MV-4-11 (cell line): Measurements from ENCODE around the gene FTH1.
"Not testable (repeated sequence)": the region's sequence is repeated elsewhere in the genome, so short reads cannot be mapped to it uniquely, and the experiment has no call there.

ENCODE experiments used
- DNase-seq: peaks from one replicate; lab custom pipeline; 2025; lab: John Stamatoyannopoulos, UW

The FTH1 gene

DNA sequence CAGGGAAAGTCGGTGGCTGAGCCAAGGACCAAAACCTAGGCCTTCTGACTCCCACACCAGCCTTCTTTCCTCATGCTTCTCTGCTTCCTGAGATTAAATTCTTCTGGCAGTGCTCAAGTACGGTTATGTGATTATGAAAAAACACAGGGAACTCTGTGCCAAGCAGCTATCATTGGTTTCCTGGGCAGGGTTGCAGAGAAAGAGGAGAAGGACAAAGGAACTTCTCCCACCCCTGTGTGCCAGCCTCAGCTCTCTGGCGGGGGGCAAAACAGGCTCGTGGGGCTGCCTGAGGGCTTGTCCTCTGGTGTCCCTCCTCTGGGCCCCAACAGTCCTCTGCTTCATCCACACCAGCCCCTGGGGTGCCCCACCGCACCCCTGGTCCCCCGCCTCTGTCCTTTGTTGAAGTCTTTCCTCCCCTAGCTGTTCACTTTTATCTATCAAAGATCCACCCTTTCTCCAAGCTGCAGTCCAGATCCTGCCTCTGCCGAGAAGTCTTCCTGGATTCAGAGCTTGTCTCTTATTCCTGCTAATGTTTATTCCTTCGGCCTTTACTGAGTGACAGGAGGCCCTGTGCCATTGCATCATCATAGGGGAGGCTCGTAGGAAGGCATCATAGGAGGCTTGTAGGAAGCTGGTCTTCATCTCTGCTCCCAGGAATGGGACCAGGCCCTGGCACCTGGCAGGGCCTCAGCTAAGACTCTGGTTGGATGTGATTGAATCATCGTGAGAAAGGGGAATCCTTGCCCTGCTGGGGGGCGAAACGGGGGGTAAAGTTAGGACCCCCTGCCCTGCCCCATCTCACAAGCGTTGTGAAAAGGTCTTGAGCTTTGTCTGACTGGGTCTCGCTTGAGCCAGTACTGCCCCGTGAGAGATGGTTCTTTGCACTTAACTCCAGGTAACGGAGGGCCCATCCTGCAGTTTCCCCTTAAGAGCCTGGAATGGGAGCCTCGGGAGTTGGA lies 11.5 kb upstream of the FTH1 start:
- DNase-seq = no peak

DNA sequence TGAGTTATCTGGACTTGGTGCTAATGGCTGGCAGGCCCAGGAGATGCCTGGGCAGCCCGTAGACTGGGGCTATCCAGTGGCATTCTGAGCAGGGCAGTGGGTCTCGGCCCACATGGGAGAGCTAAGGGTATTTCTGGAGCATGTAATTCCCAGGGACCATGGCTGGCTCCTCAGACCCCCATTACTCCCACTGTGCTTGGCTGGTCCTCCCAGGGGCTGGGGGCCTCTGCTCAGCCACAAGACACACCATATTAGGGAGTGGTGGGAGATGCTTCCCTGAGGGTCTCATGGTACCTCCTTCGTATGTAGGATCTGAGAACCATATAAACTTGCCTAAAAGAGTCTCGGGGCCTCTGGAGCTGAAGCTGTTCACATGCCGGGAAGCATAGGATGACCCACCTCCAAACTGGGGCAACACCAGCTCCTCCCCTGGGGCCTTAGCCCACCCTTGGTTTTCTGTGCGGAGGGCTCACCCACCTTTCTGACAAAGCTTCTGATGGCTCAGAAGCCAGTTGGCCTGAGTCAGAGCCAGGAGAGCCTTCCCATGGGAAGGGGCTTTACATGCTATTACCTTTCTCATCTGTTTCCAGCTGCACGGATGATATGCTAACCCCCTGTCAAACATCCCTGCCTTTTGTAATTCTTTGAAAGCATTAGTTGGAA lies 9.5 kb upstream of the FTH1 start:
- no peak for DNase-seq

DNA sequence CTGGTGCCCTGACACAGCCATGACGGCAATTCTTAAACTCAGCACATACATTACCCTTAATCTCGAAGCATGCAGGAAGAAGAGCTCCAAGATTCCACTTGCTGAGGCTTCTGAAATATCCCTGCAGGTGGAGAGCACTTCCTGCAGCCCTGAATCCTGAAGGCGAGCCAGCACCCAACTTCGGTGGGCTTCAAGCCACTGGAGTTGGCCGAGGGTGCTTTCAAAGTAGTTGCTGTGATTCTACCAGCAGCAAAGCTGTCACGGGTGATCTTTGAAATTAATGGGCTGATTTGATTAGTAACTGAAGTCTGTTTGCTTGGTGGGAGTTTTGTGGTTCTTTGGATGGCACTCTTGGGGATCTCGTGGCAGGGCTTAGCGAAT lies 9.0 kb upstream of the FTH1 start:
- no peak for DNase-seq

DNA sequence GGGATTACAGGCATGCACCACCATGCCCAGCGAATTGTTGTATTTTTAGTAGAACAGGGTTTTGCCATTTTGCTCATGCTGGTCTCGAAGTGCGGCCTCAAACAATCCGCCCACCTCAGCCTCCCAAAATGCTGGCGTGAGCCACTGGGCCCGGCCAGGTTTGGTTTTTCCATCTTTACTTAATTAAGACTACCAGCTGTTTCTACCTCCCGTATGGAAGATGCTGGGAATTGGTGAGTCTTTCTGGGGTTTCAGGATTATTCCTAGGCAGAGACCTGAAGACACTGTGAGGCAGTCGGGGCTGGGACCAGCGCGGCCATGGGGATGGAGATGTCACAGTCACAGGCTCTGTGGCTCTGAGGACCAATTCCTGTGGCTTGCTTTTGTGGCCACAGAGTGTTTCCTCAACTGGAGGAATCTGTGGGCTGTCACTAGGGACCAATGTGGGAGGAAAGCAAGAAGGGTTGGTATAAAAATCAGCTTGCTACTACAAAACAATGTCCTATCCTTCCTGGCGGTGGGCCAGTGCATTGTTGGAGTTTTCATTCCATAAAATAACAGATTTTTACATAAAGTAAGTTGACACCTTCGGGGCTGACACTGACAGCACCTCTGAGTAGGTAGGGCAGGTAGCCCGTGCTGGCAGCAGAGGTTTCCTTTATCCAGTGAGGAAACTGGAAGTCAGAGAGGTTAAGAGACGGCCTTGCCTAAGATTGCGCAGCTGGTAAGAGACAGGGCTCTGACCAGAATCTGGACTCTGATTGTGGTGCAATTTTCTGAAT lies 8.4 kb upstream of the FTH1 start:
- peak; percentile 55 for DNase-seq

DNA sequence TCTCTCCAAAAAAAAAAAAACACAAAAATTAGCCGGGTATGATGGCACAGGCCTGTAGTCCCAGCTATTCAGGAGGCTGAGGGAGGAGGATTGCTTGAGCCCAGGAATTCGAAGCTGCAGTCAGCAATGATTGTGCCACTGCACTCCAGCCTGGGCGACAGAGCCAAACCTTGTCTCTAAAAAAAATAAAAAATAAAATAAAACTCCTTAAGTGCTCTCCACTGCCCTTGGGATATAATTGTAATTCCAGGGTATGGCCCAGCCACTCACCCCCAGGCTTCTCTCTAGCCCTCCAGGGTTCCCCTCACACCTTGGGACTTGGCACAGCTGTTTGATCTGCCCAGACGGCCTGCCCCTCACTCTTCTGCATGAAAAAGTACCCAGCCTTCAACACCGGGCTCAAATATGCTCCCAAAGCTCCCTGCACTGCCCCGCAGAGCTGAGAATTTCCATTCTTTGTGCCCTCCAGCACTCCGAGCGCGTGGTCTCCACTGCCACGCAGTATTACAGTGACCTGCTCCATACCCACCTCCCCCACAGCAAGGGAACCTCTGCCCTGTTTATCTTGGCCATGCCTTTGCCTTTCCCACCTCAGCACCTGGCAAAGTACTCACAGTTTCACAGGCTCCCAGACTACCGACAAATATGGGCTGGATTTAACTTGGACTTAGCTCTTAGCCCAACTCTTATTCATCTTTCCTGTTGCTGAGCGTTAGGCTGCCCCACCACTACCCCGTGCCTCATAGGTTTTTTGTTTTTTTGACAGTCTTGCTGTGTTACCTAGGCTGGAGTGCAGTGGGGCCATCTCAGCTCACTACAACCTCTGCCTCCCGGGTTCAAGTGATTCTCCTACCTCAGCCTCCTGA lies 7.6 kb upstream of the FTH1 start:
- no peak for DNase-seq

DNA sequence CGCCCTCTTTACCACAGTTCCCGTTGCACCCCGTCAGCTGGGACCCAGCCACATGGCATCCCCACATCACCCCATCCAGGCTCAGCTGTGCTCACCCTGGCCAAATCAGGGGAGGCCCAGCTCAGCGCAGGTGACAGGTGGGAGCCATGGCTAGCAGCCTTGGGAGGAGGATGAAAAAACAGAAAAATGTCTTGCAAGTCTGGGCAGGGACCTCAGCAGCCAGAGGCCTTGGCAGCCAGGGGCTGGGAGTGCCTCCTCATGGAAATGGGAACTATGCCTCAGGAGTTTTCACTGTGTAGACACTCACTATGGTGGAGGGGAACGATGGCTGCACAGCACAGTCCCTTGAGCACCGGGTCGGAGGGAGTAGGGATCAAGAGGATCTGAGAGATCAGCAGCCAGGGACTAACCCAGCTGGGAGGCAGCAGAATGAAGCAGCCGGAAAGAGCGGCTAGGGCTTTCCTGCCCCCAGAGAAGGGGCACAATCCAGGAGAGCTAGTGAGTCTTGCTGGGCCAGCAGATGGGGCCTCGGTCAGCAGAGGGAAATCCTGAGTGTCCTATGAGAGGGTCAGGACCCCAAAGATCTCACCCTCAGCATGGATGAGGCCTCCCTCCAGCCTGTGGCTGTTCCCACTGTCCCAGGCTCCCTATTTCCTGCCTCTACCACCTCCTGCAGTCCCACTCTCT lies 6.2 kb upstream of the FTH1 start:
- no peak for DNase-seq

DNA sequence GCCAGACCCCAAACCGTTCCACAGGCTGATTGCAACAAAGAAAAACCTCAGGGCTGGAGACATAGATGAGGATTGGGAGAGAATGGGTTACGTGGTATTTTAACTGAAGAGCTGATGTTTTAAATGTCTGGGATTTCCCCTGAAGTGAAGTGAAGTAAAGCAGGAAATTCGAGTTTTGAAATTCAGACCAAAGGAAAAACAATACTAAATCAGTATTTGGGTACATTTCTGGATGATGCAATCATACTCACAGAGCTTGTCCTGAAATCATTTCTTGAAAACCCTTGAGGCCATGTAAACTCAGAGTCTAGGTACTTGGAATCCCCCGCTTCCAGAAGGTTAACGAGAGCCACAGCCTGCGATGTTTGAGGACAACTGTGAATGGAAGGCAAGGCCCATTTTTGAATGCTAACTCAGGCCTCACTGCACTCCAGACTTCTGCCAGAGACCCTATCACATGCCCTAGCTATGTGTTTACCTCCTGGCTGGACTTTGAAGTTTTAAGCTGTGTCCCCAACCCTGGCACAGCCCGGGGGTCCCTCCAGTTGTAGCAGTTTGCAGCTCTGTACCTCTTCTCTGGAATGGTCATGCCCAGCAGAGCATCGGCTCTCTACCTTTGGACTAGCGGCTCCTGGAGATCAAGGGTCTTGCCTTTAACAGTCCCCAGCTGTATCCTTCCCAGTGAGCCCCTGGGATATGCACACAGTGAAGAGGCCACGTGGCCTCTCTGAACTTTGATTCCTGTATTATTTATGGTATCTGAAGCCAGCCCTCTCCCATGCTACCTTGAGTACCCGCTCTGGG lies 5.4 kb upstream of the FTH1 start:
- DNase-seq = peak; percentile 66

DNA sequence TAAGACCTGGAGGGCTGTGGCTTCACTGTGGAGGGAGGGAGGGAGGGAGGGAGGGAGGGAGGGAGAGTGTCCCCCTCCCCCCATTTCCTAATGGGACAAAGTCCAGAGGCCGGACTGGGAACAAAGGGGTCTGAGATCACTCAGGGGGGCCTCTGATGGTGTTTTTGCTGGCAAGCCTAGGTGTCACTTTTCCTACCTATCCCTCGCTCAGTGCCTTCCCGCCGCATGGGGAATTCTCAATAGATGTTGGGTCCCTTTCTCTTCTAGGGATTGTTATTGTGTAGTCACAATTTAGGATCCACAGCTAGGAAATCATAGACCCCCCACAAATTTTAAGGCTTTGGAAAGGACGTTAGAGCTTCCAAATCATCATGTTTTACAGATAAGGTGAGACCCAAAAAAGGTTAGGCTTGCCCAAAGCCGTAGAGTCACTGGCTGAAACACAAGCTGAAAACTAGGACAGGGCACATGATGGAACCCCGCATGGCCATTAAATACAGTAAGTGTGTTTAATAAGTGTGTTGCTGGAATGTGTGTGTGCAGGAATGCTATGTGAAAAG lies 4.8 kb upstream of the FTH1 start:
- DNase-seq = no peak

DNA sequence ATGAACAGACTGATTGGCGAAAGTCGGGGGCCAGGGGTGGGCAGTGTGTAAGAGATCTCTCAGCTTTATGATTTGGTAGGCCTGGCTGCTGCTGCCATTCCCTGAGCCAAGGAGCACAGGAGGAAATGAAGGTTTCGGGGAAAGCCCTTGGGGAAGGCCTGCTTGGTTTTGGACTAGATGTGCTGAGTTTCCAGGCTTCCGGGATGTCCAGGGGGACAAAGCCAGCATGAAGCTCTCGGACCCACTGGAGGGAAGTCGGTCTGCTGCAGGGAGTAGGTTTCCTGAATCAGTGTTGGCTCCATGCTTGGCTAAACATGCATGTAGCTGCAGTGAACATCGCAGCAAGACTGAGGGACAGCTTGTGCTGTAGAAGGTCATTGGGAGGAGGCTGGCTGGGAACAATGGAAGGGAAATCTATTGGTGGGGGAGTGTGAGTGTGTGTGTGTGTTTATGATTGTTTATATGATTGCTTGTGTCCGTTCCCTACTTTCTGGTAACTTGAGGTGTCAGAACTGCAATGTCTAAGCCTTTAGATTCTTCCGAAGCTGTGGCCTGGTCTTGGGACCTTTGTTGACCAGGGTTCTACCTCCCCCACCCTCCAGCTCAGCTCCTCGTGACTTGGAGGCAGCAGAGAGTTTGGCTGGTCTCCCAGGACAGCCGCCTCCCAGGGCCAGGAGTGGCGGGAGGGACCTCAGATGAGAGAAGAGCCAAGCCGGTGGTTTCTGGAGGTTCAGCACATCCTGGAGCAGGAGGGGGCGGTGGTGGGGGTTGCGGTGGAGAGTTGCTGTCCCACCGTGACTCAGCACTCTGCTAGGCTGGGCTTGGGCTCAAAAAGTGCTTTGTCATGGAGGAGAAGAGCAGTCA lies 4.0 kb upstream of the FTH1 start:
- peak; percentile 97 for DNase-seq

DNA sequence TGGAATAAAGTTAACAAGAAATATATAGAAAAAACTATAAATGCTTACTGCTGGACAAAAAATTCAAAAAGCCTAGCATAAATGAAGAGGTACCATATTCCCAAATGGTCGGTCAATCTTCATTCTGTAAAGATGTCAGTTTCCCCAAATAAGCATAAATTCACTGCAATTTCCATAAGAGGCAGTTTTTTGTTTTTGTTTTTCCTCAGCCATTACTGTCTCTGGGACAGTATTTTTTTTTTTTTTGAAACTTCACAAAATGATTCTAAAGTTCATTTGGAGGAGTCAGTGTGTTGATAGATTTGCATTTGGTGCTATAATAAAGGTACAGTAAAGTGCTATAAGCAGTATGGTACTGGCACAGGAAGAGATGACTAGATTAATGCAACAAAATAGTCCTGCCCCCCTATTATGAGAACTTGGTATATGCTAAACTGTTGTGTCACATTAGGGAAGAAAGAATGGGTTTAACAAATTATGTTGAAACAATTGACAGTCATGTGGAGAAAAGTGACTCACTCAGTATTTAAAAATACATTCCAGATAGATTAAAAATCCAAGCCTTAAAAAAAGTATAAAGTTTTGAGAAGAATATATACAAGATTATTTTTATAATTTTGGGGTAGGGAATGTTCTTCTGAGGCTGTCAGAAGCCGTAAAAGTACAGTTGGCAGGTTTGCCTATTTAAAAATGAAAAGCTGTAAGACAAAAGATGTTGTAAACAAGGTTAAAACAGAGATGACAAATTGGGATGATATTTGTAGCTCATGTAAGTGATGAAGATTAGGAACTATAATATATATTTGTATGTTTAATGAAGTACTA lies 2.6 kb upstream of the FTH1 start:
- peak; percentile 90 for DNase-seq

DNA sequence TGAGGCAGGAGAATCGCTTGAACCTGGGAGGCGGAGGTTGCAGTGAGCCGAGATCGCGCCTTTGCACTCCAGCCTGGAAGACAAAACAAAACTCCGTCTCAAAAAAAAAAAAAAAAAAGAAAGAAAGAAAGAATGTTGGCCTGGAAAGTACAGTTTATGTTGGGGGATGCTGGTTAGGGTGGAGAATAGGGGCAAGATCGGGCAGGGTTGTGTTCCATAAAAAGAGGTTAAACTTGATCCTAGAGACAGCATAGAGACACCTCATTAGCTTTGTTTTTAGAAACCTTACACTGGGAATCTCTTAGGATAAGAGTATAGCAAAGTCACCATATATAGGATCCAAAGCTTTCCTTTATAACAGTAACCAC lies 1.9 kb upstream of the FTH1 start:
- no peak for DNase-seq

DNA sequence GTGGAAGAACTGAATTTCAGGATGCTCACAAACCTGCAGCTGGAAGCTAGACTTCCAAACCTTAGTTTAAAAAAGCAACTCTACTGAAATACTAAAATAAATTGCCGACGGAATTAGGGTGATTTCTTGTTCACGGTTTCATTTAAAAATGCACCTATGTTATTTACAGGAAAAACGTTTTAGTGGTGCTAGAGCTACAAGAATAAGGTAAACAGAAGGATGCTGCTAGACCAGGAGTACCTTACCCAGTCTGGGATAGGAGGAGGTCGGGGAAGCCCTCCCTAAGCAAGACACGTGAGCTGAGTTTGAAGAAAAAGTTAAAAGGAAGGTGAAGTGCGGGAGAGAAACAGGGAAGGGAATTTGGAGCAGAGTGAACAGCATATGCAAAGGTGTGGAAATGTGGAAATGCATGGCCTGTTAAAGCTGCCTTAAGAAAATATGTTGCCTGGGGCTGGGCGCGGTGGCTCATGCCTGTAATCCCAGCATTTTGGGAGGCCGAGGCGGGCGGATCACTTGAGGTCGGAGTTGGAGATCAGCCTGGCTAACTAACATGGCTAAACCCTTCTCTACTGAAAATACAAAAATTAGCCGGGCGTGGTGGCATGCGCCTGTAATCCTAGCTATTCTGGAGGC lies 1.4 kb upstream of the FTH1 start:
- DNase-seq = no peak

DNA sequence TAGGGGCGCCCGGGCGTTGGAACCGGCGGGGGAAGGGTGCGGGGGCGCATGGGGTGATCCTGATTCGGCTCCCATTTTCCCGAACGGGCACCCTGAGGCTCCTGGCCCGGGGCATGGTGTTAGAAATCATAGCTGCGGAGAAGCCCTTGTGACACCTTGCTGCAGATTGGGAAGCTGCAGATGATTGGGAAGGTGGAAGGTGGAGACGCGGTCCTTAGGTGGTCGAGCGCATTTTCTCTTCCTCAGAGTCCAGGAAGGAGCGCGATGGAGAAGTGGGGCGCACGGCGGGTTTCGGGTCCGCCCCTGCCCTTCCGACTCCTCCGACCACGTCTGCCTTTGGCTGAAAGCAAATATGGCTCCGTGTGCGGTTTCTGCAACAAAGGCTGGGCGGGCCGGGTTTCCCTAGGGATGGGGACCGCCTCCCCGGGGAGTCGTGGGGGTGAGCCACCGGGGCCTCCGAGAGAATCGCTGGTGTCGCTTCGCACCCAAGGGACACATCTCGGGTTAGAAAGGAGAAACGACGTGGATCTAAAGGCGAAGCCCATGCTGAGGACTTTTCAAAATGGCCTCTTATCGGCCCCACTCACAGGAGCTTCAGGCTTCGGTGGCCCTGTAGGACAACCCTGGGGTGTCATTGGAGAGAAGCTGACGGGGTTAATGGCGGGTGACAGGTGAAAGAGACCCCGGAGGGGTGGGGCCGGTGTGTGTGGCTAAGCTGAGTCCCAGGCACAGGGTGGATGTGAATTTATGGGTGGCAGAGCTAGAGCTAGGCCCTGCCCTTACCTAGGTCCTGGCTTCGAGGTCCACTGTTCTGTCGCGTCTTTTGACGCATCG lies 707 bp upstream of the FTH1 start:
- peak; percentile 58 for DNase-seq

DNA sequence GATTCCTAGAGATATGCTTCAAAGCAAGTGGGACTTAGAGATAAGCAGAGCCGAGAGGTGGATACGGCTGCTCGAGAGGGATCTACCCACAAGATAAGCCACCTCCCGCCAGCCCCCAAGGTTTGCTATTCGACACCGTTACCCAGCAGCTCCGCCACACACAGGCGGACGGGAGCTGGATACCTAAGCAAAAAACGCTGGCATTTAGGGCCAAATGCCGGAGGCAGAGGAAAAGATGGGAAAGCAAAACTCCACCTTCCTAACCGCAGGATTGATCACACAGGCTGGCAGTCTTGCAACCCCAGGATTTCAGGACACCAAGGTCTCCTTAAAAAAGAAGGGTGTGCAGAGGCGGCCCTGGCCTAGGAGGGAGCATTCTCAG lies 709 bp downstream of the FTH1 start:
- DNase-seq = no peak

DNA sequence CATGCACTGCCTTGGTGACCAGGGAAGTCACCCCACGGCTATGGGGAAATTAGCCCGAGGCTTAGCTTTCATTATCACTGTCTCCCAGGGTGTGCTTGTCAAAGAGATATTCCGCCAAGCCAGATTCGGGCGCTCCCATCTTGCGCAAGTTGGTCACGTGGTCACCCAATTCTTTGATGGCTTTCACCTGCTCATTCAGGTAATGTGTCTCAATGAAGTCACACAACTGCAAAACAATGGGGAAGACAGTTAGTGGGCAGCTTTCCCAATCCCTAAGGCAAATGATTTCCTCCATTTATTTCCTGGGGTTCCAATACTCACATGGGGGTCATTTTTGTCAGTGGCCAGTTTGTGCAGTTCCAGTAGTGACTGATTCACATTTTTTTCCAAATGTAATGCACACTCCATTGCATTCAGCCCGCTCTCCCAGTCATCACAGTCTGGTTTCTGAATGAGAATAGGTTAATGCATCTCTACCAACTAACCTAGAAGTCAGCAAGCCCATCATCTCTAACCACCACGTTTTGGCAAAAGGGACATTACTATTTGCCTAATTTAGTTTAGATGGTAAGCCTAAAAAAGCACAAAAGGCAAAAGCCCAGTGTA lies 2.7 kb downstream of the FTH1 start:
- not testable (repeated sequence) for DNase-seq

DNA sequence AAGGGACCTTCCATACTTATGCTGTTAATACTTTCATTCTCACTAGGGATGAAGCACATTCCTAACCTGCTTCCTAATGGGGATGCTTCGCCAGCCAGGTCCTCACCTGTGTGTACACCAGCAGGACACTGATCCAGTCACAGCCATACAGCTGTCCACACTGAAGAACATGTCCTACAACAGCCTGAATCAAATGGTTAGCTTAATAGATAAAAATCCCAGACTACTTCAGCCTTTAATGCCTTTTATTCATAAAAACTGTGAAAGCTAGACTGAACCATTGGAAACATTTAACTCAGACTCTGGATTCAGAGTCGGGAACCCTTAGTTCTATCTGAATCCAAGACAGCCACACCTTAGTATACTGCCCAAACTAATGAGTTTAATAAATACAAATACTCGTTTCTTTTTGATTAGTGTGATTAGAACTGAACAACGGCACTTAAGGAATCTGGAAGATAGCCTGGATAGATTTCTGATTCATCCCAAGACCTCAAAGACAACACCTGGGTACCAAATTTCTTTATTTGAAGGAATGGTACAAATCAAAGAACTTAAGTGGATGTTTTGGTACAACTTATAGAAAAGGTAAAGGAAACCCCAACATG lies 3.3 kb downstream of the FTH1 start:
- DNase-seq = no peak
